Measurements from ENCODE around the gene LGALS3.

Gene LGALS3

GRCh38 chr14:55092341-55092740 is 36.7 kb upstream of the LGALS3 start:
- TF ChIP-seq TEAD4 (IDR thresholded peaks at IDR 0.05) (no peak), EP300 (IDR thresholded peaks at IDR 0.05; ENCODE audit: borderline replicate concordance) (no peak), YY1 (IDR thresholded peaks at IDR 0.05; ENCODE audit: low read depth) (no peak), FOXM1 (IDR thresholded peaks at IDR 0.05; ENCODE audit: borderline replicate concordance, low read depth) (no peak), REST (IDR thresholded peaks at IDR 0.05; ENCODE audit: low read depth) (no peak), TAF1 (IDR thresholded peaks at IDR 0.05; ENCODE audit: low read depth) (no peak), EGR1 (IDR thresholded peaks at IDR 0.05) (no peak), ZBTB7A (IDR thresholded peaks at IDR 0.05; ENCODE audit: low read depth) (no peak), TCF12 (IDR thresholded peaks at IDR 0.05; ENCODE audit: low read depth) (no peak), RAD21 (IDR thresholded peaks at IDR 0.05; ENCODE audit: low read depth) (no peak), USF1 (IDR thresholded peaks at IDR 0.05) (no peak), CREB1 (IDR thresholded peaks at IDR 0.05; ENCODE audit: low read depth) (no peak), CEBPB (IDR thresholded peaks at IDR 0.05) (no peak), NFIC (IDR thresholded peaks at IDR 0.05) (no peak), MAX (IDR thresholded peaks at IDR 0.05) (no peak)

GRCh38 chr14:55094292-55095157 is 34.5 kb upstream of the LGALS3 start:
- TF ChIP-seq TEAD4 (IDR thresholded peaks at IDR 0.05) = no peak
- TF ChIP-seq TAF1 (IDR thresholded peaks at IDR 0.05; ENCODE audit: low read depth) = no peak
- TF ChIP-seq NFIC (IDR thresholded peaks at IDR 0.05) = no peak
- no peak for TF ChIP-seq FOXM1 (IDR thresholded peaks at IDR 0.05; ENCODE audit: borderline replicate concordance, low read depth)
- TF ChIP-seq TCF12 (IDR thresholded peaks at IDR 0.05; ENCODE audit: low read depth) = no peak
- no peak for TF ChIP-seq REST (IDR thresholded peaks at IDR 0.05; ENCODE audit: low read depth)
- no peak for TF ChIP-seq EP300 (IDR thresholded peaks at IDR 0.05; ENCODE audit: borderline replicate concordance)
- no peak for TF ChIP-seq CEBPB (IDR thresholded peaks at IDR 0.05)
- no peak for TF ChIP-seq USF1 (IDR thresholded peaks at IDR 0.05)
- no peak for TF ChIP-seq MAX (IDR thresholded peaks at IDR 0.05)
- no peak for TF ChIP-seq ZBTB7A (IDR thresholded peaks at IDR 0.05; ENCODE audit: low read depth)
- no peak for TF ChIP-seq YY1 (IDR thresholded peaks at IDR 0.05; ENCODE audit: low read depth)
- TF ChIP-seq RAD21 (IDR thresholded peaks at IDR 0.05; ENCODE audit: low read depth) = no peak
- no peak for TF ChIP-seq EGR1 (IDR thresholded peaks at IDR 0.05)
- TF ChIP-seq CREB1 (IDR thresholded peaks at IDR 0.05; ENCODE audit: low read depth) = no peak

- TF ChIP-seq USF1 (IDR thresholded peaks at IDR 0.05) (0 out of 2 replicates have a peak, but pooled peaks have one; percentile 21), FOXM1 (IDR thresholded peaks at IDR 0.05; ENCODE audit: borderline replicate concordance, low read depth) (no peak)
Observed at GRCh38 chr14:55097881-55098560, 31.0 kb upstream of the LGALS3 start.

- no peak for TF ChIP-seq REST (IDR thresholded peaks at IDR 0.05; ENCODE audit: low read depth)
- TF ChIP-seq USF1 (IDR thresholded peaks at IDR 0.05) = no peak
- no peak for TF ChIP-seq MAX (IDR thresholded peaks at IDR 0.05)
- no peak for TF ChIP-seq EGR1 (IDR thresholded peaks at IDR 0.05)
- no peak for TF ChIP-seq FOXM1 (IDR thresholded peaks at IDR 0.05; ENCODE audit: borderline replicate concordance, low read depth)
- TF ChIP-seq CEBPB (IDR thresholded peaks at IDR 0.05) = no peak
- TF ChIP-seq RAD21 (IDR thresholded peaks at IDR 0.05; ENCODE audit: low read depth) = no peak
- TF ChIP-seq TEAD4 (IDR thresholded peaks at IDR 0.05) = no peak
- no peak for TF ChIP-seq TAF1 (IDR thresholded peaks at IDR 0.05; ENCODE audit: low read depth)
- no peak for TF ChIP-seq YY1 (IDR thresholded peaks at IDR 0.05; ENCODE audit: low read depth)
- no peak for TF ChIP-seq ZBTB7A (IDR thresholded peaks at IDR 0.05; ENCODE audit: low read depth)
- no peak for TF ChIP-seq EP300 (IDR thresholded peaks at IDR 0.05; ENCODE audit: borderline replicate concordance)
- no peak for TF ChIP-seq TCF12 (IDR thresholded peaks at IDR 0.05; ENCODE audit: low read depth)
- TF ChIP-seq CREB1 (IDR thresholded peaks at IDR 0.05; ENCODE audit: low read depth) = no peak
- no peak for TF ChIP-seq NFIC (IDR thresholded peaks at IDR 0.05)
Observed at GRCh38 chr14:55098561-55098898, 30.5 kb upstream of the LGALS3 start.

All from Ishikawa (cell line).